Adipocyte (in vitro differentiated cells): ENCODE measurements around the gene TNNI3.
A peak's percentile ranks its signal among the peaks of the same experiment; 100 is the strongest.
"Not testable (repeated sequence)": the region's sequence is repeated elsewhere in the genome, so short reads cannot be mapped to it uniquely, and the experiment has no call there.

Source experiments
- DNase-seq: peaks from one replicate; pipeline ENCODE4 v3.0.0-alpha.2; 2015; ENCODE audit warnings: low read depth
- H3K27me3 ChIP-seq: replicated peaks from 2 replicates; pipeline ENCODE4 v1.7.0; 2013; ENCODE audit warnings: mild to moderate bottlenecking, low read length, moderate library complexity; ENCODE audit not compliant: control insufficient read depth, insufficient read depth
- H3K36me3 ChIP-seq: 2 replicates; pipeline ENCODE4 v1.7.0; 2013; ENCODE audit warnings: low read length, mild to moderate bottlenecking, moderate library complexity; ENCODE audit not compliant: control insufficient read depth, insufficient read depth, severe bottlenecking
- H3K4me1 ChIP-seq: 2 replicates; pipeline ENCODE4 v1.7.0; 2013; ENCODE audit warnings: mild to moderate bottlenecking, low read length, moderate library complexity; ENCODE audit not compliant: control insufficient read depth, insufficient read depth
- H3K4me3 ChIP-seq: 2 replicates; pipeline ENCODE4 v1.7.0; 2013; ENCODE audit warnings: mild to moderate bottlenecking, low read length, moderate library complexity
- H3K9ac ChIP-seq: 2 replicates; pipeline ENCODE4 v1.7.0; 2013; ENCODE audit warnings: mild to moderate bottlenecking, low read length, moderate library complexity
- H3K9me3 ChIP-seq: 2 replicates; pipeline ENCODE4 v1.7.0; 2013; ENCODE audit warnings: mild to moderate bottlenecking, low read length, moderate library complexity; ENCODE audit not compliant: control insufficient read depth

The TNNI3 gene

DNA sequence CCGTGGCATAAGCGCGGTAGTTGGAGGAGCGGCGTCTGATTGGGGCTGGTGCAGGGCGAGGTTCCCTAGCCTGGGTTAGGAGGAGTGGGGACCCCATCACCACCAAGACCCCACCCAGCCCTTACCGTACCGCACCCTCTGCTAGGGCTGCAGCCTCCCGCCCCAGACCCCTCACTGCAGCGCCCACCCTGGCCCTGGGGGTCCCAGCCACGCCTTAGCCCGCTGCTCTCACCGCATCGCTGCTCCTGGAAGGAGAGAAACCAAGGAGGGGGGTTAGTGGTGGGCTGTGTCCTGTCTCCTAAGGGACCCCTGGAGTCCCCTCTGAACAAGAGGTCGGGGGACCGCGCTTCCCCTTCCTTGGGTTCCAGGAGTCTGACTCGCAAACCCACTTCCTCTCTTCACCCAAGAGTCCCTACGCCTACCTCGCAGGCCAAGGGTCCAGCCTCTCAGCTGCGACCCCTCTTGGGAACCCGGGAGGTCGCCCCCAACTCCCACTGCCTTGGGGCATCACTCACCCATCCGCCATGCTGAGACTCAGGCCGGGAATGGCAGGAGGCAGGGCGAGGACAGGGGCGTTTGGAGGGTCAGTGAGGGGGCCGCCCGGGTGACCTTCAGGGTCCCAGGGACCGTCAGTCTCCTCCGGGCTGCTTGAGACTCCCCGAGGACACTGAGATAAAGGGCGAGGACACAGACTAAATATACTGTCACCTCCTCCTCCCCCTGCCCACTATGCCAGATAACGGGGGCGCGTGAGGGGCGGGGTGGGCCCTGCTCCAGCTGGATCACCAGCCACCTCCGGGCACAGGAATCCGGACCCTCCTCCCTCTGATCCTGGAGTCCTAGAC is at the start of gene TNNI3:
TNNI3 (minus strand) TSS at position 669 of the 845 bp plus-strand sequence; CDS start at position 526, 143 bp downstream.
- H3K4me3 ChIP-seq: no peak within 1 kb of the TSS
- no peak for DNase-seq

GRCh38 chr19:55206664-55207500 is 49.4 kb upstream of the TNNI3 start:
- Histone ChIP-seq H3K36me3 (no peaks in the 10 kb centered on the region), H3K4me1 (peaks cover 12% of the 10 kb centered on the region), H3K9me3 (no peaks in the 10 kb centered on the region), H3K4me3 (peak overlapping the region; percentile 73), H3K27me3 (no peaks in the 10 kb centered on the region), H3K9ac (peak overlapping the region; percentile 64)
- DNase-seq: peak; percentile 92

More for the DNA sequence above, at the start of gene TNNI3:
- peaks cover 6% of the 10 kb centered on the region for H3K4me1 ChIP-seq
- H3K27me3 ChIP-seq: peaks cover 20% of the 10 kb centered on the region
- H3K9ac ChIP-seq: no peak within 1 kb of the TSS
- H3K36me3 ChIP-seq: no peaks in the 10 kb centered on the region
- no peaks in the 10 kb centered on the region for H3K9me3 ChIP-seq

DNA sequence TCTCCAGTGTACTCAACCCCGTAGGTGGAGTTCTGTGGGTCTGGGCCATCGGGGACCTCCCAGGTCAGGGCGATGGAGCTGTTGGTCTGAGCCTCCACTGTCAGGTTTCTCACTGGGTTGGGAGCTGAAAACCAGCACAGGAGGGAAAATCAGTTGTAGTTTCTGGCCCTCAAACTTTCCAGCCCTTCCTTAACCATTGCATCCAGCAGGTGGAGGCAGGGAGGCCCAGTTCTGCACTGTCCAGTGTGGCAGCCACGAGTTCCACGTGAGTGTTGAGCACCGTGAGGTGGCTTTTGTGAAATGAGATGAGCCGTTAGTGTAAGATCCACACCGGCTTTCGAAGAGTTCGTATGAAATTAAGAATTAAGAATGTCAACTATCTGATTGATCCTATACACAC is 44.7 kb upstream of the TNNI3 start:
- H3K4me1 ChIP-seq, H3K9ac ChIP-seq, H3K27me3 ChIP-seq, H3K36me3 ChIP-seq, DNase-seq, H3K9me3 ChIP-seq, H3K4me3 ChIP-seq: not testable (repeated sequence)

DNA sequence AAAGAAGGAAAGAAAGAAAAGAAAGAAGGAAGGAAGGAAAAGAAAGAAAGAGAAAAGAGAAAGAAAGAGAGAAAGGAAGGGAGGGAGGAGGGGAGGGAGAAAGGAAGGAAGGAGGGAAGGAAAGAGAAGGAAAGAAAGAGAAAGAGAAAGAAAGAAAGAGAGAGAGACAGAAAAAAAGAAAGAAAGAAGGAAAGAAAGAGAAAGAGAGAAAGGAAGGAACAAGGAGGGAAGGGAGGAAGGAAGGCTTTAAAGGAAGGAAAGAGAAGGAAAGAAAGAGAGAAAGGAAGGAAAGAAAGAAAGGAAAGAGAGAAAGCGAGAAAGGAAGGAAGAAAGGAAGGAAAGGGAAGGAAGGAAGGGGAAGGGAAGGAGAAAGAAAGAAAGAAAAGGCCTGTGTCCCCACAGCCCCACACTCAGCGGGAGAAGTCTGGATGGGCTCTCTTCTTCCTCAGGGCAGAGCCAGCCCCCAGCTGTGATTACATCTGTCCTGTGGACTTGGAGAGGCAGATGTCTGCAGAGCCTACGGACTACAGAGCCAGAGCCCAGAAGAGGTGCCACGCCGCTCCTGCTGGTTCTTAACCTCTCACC is 42.2 kb upstream of the TNNI3 start:
- H3K27me3 ChIP-seq: no peaks in the 10 kb centered on the region
- no peaks in the 10 kb centered on the region for H3K4me1 ChIP-seq
- no peak overlapping the region for H3K4me3 ChIP-seq
- H3K36me3 ChIP-seq: no peaks in the 10 kb centered on the region
- no peak overlapping the region for H3K9ac ChIP-seq
- no peaks in the 10 kb centered on the region for H3K9me3 ChIP-seq
- no peak for DNase-seq

GRCh38 chr19:55198651-55199050 is 41.1 kb upstream of the TNNI3 start:
- Histone ChIP-seq H3K9ac (no peak overlapping the region), H3K27me3 (no peaks in the 10 kb centered on the region), H3K36me3 (no peaks in the 10 kb centered on the region), H3K4me3 (no peak overlapping the region), H3K4me1 (no peaks in the 10 kb centered on the region), H3K9me3 (no peaks in the 10 kb centered on the region)
- DNase-seq: no peak

GRCh38 chr19:55197528-55197927 is 40.0 kb upstream of the TNNI3 start:
- DNase-seq: peak; percentile 12

DNA sequence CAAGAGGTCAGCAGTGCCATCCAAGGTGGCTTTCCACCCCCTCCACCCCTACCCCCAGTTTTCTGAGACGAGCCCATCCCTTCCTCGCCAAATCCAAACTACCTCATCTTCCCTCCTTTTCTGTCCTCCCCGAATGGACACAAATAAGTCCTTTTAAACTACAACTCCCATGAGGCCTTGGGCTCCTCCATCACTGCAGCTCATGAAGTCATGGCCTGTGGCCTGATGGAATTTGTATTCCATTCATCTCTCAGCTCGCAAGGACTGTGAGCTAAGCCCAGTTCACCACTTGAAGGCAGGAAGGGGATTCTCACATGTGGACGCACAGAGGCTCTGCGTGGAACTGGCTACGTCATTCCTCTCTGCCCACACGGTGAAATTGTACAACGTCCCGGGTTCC is 39.3 kb upstream of the TNNI3 start:
- Histone ChIP-seq H3K9ac (no peak overlapping the region), H3K4me1 (no peaks in the 10 kb centered on the region), H3K9me3 (no peaks in the 10 kb centered on the region), H3K27me3 (no peaks in the 10 kb centered on the region), H3K4me3 (no peak overlapping the region), H3K36me3 (no peaks in the 10 kb centered on the region)
- no peak for DNase-seq

More at GRCh38 chr19:55197528-55197927, 40.0 kb upstream of the TNNI3 start:
- Histone ChIP-seq H3K36me3 (no peaks in the 10 kb centered on the region), H3K9ac (no peak overlapping the region), H3K4me3 (no peak overlapping the region), H3K27me3 (no peaks in the 10 kb centered on the region), H3K9me3 (no peaks in the 10 kb centered on the region), H3K4me1 (no peaks in the 10 kb centered on the region)

- H3K9ac ChIP-seq: no peak overlapping the region
- H3K36me3 ChIP-seq: no peaks in the 10 kb centered on the region
- no peaks in the 10 kb centered on the region for H3K9me3 ChIP-seq
Observed at GRCh38 chr19:55193481-55193880, 35.9 kb upstream of the TNNI3 start.

DNA sequence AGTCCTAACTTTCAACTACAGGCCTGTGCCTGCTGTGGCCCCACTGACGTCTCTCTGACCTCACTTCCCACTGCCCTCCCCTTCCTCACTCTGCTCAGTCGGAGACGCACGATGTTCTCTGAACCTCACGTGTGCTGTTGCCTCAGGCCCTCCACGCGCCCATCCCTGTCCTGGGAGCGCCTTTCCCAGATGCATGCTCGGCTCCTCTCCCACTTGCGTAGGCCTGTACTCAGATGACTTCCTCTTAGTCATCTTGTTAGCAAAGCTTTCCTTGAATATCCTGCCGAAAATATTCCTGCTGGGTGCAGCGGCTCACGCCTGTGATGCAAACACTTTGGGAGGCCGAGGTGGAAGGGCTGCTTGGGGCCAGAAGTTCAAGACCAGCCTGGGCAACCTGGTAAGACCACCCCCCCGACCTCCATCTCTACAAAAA is 31.9 kb upstream of the TNNI3 start:
- H3K36me3 ChIP-seq: no peaks in the 10 kb centered on the region
- no peak overlapping the region for H3K4me3 ChIP-seq
- peak overlapping the region; percentile 45 for H3K9ac ChIP-seq
- H3K4me1 ChIP-seq: no peaks in the 10 kb centered on the region
- peak; percentile 38 for DNase-seq
- no peaks in the 10 kb centered on the region for H3K27me3 ChIP-seq
- H3K9me3 ChIP-seq: no peaks in the 10 kb centered on the region

More at GRCh38 chr19:55193481-55193880, 35.9 kb upstream of the TNNI3 start:
- H3K27me3 ChIP-seq: no peaks in the 10 kb centered on the region
- no peaks in the 10 kb centered on the region for H3K4me1 ChIP-seq
- H3K4me3 ChIP-seq: no peak overlapping the region
- DNase-seq: no peak

- DNase-seq: no peak
- no peaks in the 10 kb centered on the region for H3K9me3 ChIP-seq
- no peak overlapping the region for H3K9ac ChIP-seq
- no peak overlapping the region for H3K4me3 ChIP-seq
- H3K4me1 ChIP-seq: no peaks in the 10 kb centered on the region
- no peaks in the 10 kb centered on the region for H3K36me3 ChIP-seq
- H3K27me3 ChIP-seq: no peaks in the 10 kb centered on the region
Observed at GRCh38 chr19:55188625-55189024, 31.1 kb upstream of the TNNI3 start.

DNA sequence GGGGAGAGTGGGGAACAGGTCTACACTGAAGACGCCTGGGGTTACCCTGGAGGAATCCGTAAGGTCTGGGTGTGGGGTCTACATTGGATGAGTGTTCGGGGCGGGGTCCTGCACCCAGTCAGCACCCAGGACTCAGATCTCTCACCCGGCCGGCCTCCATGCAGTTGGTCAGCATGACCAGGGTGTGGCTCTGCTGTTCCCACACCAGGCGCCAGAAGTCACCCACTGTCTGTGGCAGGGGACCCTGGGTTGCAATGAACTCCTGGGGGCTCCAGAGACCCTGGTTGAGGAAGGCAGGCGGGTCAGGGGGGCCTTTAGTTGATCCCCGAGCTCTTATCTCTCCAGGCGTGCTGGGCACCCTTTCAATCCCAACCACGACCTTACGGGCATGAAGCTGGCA is 28.5 kb upstream of the TNNI3 start:
- H3K36me3 ChIP-seq: no peaks in the 10 kb centered on the region

More for the DNA sequence above, 28.5 kb upstream of the TNNI3 start:
- H3K9ac ChIP-seq: no peak overlapping the region
- no peaks in the 10 kb centered on the region for H3K9me3 ChIP-seq
- peaks cover 2% of the 10 kb centered on the region for H3K27me3 ChIP-seq
- H3K4me3 ChIP-seq: no peak overlapping the region
- no peak for DNase-seq
- H3K4me1 ChIP-seq: no peaks in the 10 kb centered on the region
